ENCODE measurements around the gene ZNF77.

DNA sequence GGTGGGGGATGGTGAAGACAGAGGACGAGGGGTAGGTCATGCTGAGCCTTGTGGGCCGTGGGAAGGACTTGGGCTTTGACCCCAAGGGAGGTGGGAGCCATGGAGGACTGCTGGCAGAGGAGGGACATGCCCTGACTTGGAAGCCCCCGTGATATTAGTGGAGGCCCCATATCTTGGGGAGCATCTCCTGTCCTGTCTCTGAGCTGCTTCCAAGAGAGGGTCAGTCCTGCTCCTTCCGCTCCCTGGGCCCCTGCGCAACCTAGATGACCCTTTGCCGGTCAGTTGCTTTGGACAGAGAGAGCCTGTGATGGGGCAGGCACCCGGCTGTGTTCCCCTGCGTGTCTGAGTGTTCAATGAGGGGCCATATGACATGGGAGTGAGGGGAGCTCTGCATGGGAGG is 37.8 kb upstream of the ZNF77 start:
- TF ChIP-seq POLR2A (IDR thresholded peaks at IDR 0.05) (no peak), POLR2AphosphoS5 (IDR thresholded peaks at IDR 0.05; ENCODE audit: insufficient read depth in 1 of 2, low read depth in 1 of 2) (no peak)
- TF ChIP-seq, protein P1, sequence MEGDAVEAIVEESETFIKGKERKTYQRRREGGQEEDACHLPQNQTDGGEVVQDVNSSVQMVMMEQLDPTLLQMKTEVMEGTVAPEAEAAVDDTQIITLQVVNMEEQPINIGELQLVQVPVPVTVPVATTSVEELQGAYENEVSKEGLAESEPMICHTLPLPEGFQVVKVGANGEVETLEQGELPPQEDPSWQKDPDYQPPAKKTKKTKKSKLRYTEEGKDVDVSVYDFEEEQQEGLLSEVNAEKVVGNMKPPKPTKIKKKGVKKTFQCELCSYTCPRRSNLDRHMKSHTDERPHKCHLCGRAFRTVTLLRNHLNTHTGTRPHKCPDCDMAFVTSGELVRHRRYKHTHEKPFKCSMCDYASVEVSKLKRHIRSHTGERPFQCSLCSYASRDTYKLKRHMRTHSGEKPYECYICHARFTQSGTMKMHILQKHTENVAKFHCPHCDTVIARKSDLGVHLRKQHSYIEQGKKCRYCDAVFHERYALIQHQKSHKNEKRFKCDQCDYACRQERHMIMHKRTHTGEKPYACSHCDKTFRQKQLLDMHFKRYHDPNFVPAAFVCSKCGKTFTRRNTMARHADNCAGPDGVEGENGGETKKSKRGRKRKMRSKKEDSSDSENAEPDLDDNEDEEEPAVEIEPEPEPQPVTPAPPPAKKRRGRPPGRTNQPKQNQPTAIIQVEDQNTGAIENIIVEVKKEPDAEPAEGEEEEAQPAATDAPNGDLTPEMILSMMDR (IDR thresholded peaks at IDR 0.05), result no peak

All from vagina (tissue), 2 donors.